Measurements from ENCODE around the gene ITK. TPM values are rescaled to one million over a fixed set of nuclear protein-coding genes. Genes with fewer than 3 reads are reported as not detected.

The ITK gene
- total and polyA plus RNA-seq, 2 of the 8 experiments (the other 6 are each of a cell fraction or from before 2014, with no cell fraction given): 0.05 TPM; not detected in 1

DNA sequence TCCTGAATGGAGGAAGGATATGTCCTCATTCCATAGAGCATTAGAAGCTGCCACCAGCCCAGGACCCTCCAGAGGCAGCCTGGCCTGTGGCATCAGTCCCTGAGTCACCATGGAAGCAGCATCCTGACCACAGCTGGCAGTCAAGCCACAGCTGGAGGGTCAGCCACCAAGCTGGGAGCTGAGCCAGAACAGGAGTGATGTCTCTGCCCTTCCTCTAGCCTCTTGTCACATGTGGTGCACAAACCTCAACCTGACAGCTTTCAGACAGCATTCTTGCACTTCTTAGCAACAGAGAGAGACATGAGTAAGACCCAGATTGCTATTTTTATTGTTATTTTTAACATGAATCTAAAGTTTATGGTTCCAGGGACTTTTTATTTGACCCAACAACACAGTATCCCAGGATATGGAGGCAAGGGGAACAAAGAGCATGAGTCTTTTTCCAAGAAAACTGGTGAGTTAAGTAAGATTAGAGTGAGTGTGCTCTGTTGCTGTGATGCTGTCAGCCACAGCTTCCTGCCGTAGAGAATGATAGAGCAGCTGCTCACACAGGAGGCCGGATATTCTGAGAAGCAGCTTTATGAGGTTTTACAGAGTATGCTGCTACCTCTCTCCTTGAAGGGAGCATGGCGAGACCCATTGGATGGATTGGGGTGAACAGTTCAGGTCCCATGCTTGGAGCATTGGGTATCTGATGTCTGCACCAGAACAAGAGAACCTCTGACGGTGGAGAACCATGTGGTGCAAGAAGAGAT, 72.2 kb downstream of the ITK start:
- H3K14ac ChIP-seq (ENCODE audit: insufficient read length): no peak overlapping the region
- FAIRE-seq (no peak), DNase-seq (ENCODE audit: low read depth in 1 of 2, low spot score in 2 of 2) (no peak)
- H3K4me3 ChIP-seq (ENCODE audit: extremely low read depth in 1 of 4, insufficient read depth in 2 of 4, low read depth in 3 of 4, low read length in 4 of 4): no peak overlapping the region
- no peaks in the 10 kb centered on the region for H3K23me2 ChIP-seq (ENCODE audit: low read depth, low read length)
- H3K79me1 ChIP-seq (ENCODE audit: low read depth, low read length): no peaks in the 10 kb centered on the region
- no peaks in the 10 kb centered on the region for H3K79me2 ChIP-seq (ENCODE audit: control insufficient read depth in 1 of 2, insufficient read depth in 2 of 2, low read length in 2 of 2)
- no peak overlapping the region for H3K4me2 ChIP-seq (ENCODE audit: insufficient read depth in 1 of 2, low read depth in 2 of 2, low read length in 2 of 2)
- no peaks in the 10 kb centered on the region for H3K4me1 ChIP-seq (replicated peaks in 1 of 4; ENCODE audit: control insufficient read depth in 3 of 4, insufficient read depth in 4 of 4, low read length in 3 of 4)
- H2AK5ac ChIP-seq (ENCODE audit: low read depth, low read length): no peak overlapping the region
- no peak overlapping the region for H3K56ac ChIP-seq (replicated peaks; ENCODE audit: insufficient read length, low read depth, low read length)
- no peak overlapping the region for H2AFZ ChIP-seq (ENCODE audit: low read length)
- 76% methylated on average over 4 of the region's 4 CpGs; no CpG with 5 or more reads in 1 of the 2 experiments for WGBS, 2 experiments (ENCODE audit: extremely low coverage in 1 of 2, insufficient coverage in 1 of 2, insufficient read length in 1 of 2, insufficient replicate concordance in 2 of 2, low coverage in 1 of 2, low lambda C conversion rate in 2 of 2, missing lambda C conversion rate in 1 of 2)
- H3K9me3 ChIP-seq (ENCODE audit: insufficient read depth in 2 of 2, low read depth in 1 of 2, low read length in 1 of 2): no peaks in the 10 kb centered on the region
- ChIA-PET CTCF (ENCODE audit: partially characterized antibody) (interaction anchor here (0.8 to 5.9 kb wide), 34 partner anchors 8 to 197 kb away, joined by 3 to 84 read pairs (median 6); partner anchors contain the start of genes CYFIP2 and MED7), POLR2A (ENCODE audit: partially characterized antibody) (no interaction called here)
- H3K18ac ChIP-seq (ENCODE audit: extremely low read depth, low read length): no peak overlapping the region
- H2BK5ac ChIP-seq (ENCODE audit: low read depth, low read length): no peak overlapping the region
- no peak overlapping the region for H3K9ac ChIP-seq (replicated peaks in 1 of 4; ENCODE audit: extremely low read depth in 1 of 4, low read depth in 3 of 4, low read length in 3 of 4)
- no peak overlapping the region for H2BK15ac ChIP-seq (ENCODE audit: low read length)
- no peaks in the 10 kb centered on the region for H3K36me3 ChIP-seq (ENCODE audit: control insufficient read depth in 2 of 4, insufficient read depth in 4 of 4, low read length in 3 of 4)
- H2BK12ac ChIP-seq (ENCODE audit: low read depth, low read length): no peak overlapping the region
- no peak overlapping the region for H2BK20ac ChIP-seq (ENCODE audit: low read length)
- no peaks in the 10 kb centered on the region for H4K20me1 ChIP-seq (replicated peaks in 1 of 2; ENCODE audit: control insufficient read depth in 1 of 2, insufficient read depth in 2 of 2, low read length in 2 of 2)
- no peak overlapping the region for H3K23ac ChIP-seq (ENCODE audit: insufficient read length)
- H4K8ac ChIP-seq (ENCODE audit: extremely low read depth, insufficient read depth, low read length): no peak overlapping the region
- no peak overlapping the region for H2BK120ac ChIP-seq (replicated peaks; ENCODE audit: low read depth, low read length)
- no peak overlapping the region for H4K5ac ChIP-seq (ENCODE audit: insufficient read length, low read depth, low read length)
- no peak overlapping the region for H3K27ac ChIP-seq (ENCODE audit: low read depth, low read length)
- H3K27me3 ChIP-seq (replicated peaks in 1 of 4; ENCODE audit: control insufficient read depth in 3 of 4, extremely low read depth in 1 of 4, insufficient read depth in 3 of 4, low read length in 3 of 4): no peaks in the 10 kb centered on the region
- no peak overlapping the region for H4K91ac ChIP-seq (replicated peaks; ENCODE audit: insufficient read length, low read length)
- H3K4ac ChIP-seq (replicated peaks; ENCODE audit: insufficient read length, low read depth, low read length): no peak overlapping the region
- TF ChIP-seq, protein P1, sequence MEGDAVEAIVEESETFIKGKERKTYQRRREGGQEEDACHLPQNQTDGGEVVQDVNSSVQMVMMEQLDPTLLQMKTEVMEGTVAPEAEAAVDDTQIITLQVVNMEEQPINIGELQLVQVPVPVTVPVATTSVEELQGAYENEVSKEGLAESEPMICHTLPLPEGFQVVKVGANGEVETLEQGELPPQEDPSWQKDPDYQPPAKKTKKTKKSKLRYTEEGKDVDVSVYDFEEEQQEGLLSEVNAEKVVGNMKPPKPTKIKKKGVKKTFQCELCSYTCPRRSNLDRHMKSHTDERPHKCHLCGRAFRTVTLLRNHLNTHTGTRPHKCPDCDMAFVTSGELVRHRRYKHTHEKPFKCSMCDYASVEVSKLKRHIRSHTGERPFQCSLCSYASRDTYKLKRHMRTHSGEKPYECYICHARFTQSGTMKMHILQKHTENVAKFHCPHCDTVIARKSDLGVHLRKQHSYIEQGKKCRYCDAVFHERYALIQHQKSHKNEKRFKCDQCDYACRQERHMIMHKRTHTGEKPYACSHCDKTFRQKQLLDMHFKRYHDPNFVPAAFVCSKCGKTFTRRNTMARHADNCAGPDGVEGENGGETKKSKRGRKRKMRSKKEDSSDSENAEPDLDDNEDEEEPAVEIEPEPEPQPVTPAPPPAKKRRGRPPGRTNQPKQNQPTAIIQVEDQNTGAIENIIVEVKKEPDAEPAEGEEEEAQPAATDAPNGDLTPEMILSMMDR (IDR thresholded peaks at IDR 0.05; ENCODE audit: control extremely low read depth in 1 of 3, insufficient read depth in 1 of 3, low read depth in 1 of 3, low read length in 3 of 3): no peak
- TF ChIP-seq RAD21 (IDR thresholded peaks at IDR 0.05 in 1 of 2, conservative IDR thresholded peaks at IDR 0.05 in 1 of 2; ENCODE audit: low read depth in 2 of 2, low read length in 2 of 2) (no peak), SP1 (IDR thresholded peaks at IDR 0.05; ENCODE audit: low read depth, low read length) (no peak), POU5F1 (IDR thresholded peaks at IDR 0.05; ENCODE audit: low read depth, low read length) (no peak), TAF1 (IDR thresholded peaks at IDR 0.05; ENCODE audit: low read depth, low read length) (no peak), RXRA (IDR thresholded peaks at IDR 0.05; ENCODE audit: insufficient read depth, low read depth, low read length) (no peak), POLR2A (IDR thresholded peaks at IDR 0.05; ENCODE audit: control extremely low read depth in 1 of 2, low read depth in 2 of 2, low read length in 2 of 2) (no peak), CEBPB (IDR thresholded peaks at IDR 0.05; ENCODE audit: low read depth, low read length) (no peak), GABPA (IDR thresholded peaks at IDR 0.05; ENCODE audit: borderline replicate concordance, insufficient read depth, low read length) (no peak), EGR1 (IDR thresholded peaks at IDR 0.05; ENCODE audit: borderline replicate concordance, low read depth, low read length) (no peak), EZH2 (IDR thresholded peaks at IDR 0.05; ENCODE audit: low read depth, low read length, severe bottlenecking) (no peak)

Measured in H1 (cell line).